SK-N-SH (cell line): Measurements from ENCODE around the gene PIGW. TPM values are rescaled to one million over a fixed set of nuclear protein-coding genes. Genes with fewer than 3 reads are reported as not detected.

Experiments used
- CTCF ChIA-PET: fragments of 300-600, 350-600 bp; formaldehyde crosslinking; extraction: SDS; loops from one replicate; lab custom pipeline; 2021; lab: Yijun Ruan, JAX
- POLR2A ChIA-PET: fragments of 350-600 bp; sonication (Branson Sonifier 250); formaldehyde crosslinking; extraction: SDS; loops from one replicate; lab custom pipeline; 2020; ENCODE audit warnings: antibody characterized with exemption, inconsistent platforms; lab: Yijun Ruan, JAX
- DNase-seq: peaks from one replicate; pipeline ENCODE4 v3.0.0; 2012
- H2AFZ ChIP-seq: fragments of 200-600 bp; sonication (generic); 2 replicates; pipeline ENCODE4 v1.8.1; 2016; ENCODE audit warnings: antibody characterized with exemption, mild to moderate bottlenecking, low read depth
- H3F3A ChIP-seq: fragments of 200-600 bp; sonication (generic); replicated peaks from 2 replicates; pipeline ENCODE3; 2016; ENCODE audit warnings: antibody characterized with exemption, mild to moderate bottlenecking; ENCODE audit not compliant: insufficient read depth
- H3K27ac ChIP-seq, 2 experiments: fragments of 200-500 bp in 1 of 2; fragments of 200-600 bp in 1 of 2; sonication (Bioruptor generic) in 1 of 2; sonication (generic), shearing (Covaris generic) in 1 of 2; 2 replicates each; pipeline versions ENCODE4 v1.5.1 to v1.6.1; 2014 to 2016; ENCODE audit warnings: low read depth in 2 of 2, inconsistent platforms in 1 of 2, low read length in 1 of 2, mild to moderate bottlenecking in 1 of 2, mixed read lengths in 1 of 2
- H3K27me3 ChIP-seq: fragments of 200-600 bp; sonication (generic), shearing (Covaris generic); 2 replicates; pipeline ENCODE4 v1.6.1; 2016; ENCODE audit warnings: mixed run types; ENCODE audit not compliant: insufficient read depth
- H3K36me3 ChIP-seq, 2 experiments: fragments of 200-500 bp in 1 of 2; fragments of 200-600 bp in 1 of 2; sonication (Bioruptor generic) in 1 of 2; sonication (generic) in 1 of 2; replicated peaks in 1 of 2; 2 replicates each; pipeline versions ENCODE3 to v1.5.1; 2014 to 2016; ENCODE audit warnings: low read length in 1 of 2, mild to moderate bottlenecking in 1 of 2; ENCODE audit not compliant: insufficient read depth in 2 of 2, control insufficient read depth in 1 of 2
- H3K4me1 ChIP-seq, 2 experiments: fragments of 200-500 bp in 1 of 2; fragments of 200-600 bp in 1 of 2; sonication (Bioruptor generic) in 1 of 2; sonication (generic), shearing (Covaris generic) in 1 of 2; 2 replicates each; pipeline versions ENCODE4 v1.5.1 to v1.6.1; 2014 to 2016; ENCODE audit warnings: low read depth in 1 of 2, low read length in 1 of 2, mixed run types in 1 of 2; ENCODE audit not compliant: insufficient read depth in 2 of 2, control insufficient read depth in 1 of 2
- H3K4me2 ChIP-seq: fragments of 200-600 bp; sonication (generic), shearing (Covaris generic); 2 replicates; pipeline ENCODE4 v1.6.1; 2017; ENCODE audit warnings: mixed run types
- H3K4me3 ChIP-seq, 2 experiments: fragments of 200-500 bp in 1 of 2; fragments of 200-600 bp in 1 of 2; sonication (Bioruptor generic) in 1 of 2; sonication (generic), shearing (Covaris generic) in 1 of 2; 2 replicates each; pipeline versions ENCODE4 v1.5.1 to v1.8.1; 2014 to 2016; ENCODE audit warnings: low read depth in 2 of 2, inconsistent platforms in 1 of 2, low read length in 1 of 2, mild to moderate bottlenecking in 1 of 2, mixed read lengths in 1 of 2, moderate library complexity in 1 of 2
- H3K79me2 ChIP-seq: fragments of 200-600 bp; sonication (generic); 2 replicates; pipeline ENCODE4 v1.8.1; 2017; ENCODE audit warnings: mild to moderate bottlenecking; ENCODE audit not compliant: insufficient read depth
- H3K9ac ChIP-seq: fragments of 200-600 bp; sonication (generic); 2 replicates; pipeline ENCODE4 v1.6.1; 2017; ENCODE audit warnings: mixed run types
- H3K9me2 ChIP-seq: fragments of 200-600 bp; sonication (generic); 2 replicates; pipeline ENCODE4 v1.6.1; 2017; ENCODE audit warnings: mixed run types
- H3K9me3 ChIP-seq: fragments of 200-600 bp; sonication (generic); 2 replicates; pipeline ENCODE4 v1.6.1; 2017; ENCODE audit warnings: mixed run types, mild to moderate bottlenecking, moderate library complexity
- H4K20me1 ChIP-seq: fragments of 200-600 bp; sonication (generic); 2 replicates; pipeline ENCODE4 v1.6.1; 2017; ENCODE audit warnings: mild to moderate bottlenecking, mixed run types; ENCODE audit not compliant: insufficient read depth
- CHD2 ChIP-seq: fragments of 150-350 bp; IDR thresholded peaks from 2 replicates; pipeline ENCODE4 v1.6.1; 2018; ENCODE audit warnings: low read length; ENCODE audit not compliant: partially characterized antibody
- EZH2phosphoT487 ChIP-seq: fragments of 200-600 bp; sonication (generic); IDR thresholded peaks from 2 replicates; pipeline ENCODE4 v1.6.1; 2017; ENCODE audit warnings: low read depth, mixed run types, mild to moderate bottlenecking, antibody characterized with exemption, moderate library complexity, borderline replicate concordance
- FOSL2 ChIP-seq: IDR thresholded peaks from 2 replicates; pipeline ENCODE4 v1.4.0; 2012; ENCODE audit warnings: low read depth, mild to moderate bottlenecking, moderate library complexity, borderline replicate concordance
- FOXJ3 ChIP-seq: sonication (generic); formaldehyde crosslinking; IDR thresholded peaks from 2 replicates; pipeline ENCODE4 v1.5.1; 2020; ENCODE audit warnings: mild to moderate bottlenecking, missing genetic modification reagents
- FOXM1 ChIP-seq: IDR thresholded peaks from 2 replicates; pipeline ENCODE4 v1.4.0; 2012; ENCODE audit warnings: low read depth, mild to moderate bottlenecking
- JUND ChIP-seq: IDR thresholded peaks from 2 replicates; pipeline ENCODE4 v1.4.0; 2012
- MEF2A ChIP-seq: IDR thresholded peaks from 2 replicates; pipeline ENCODE4 v1.4.0; 2012; ENCODE audit warnings: low read depth, borderline replicate concordance
- MXI1 ChIP-seq: IDR thresholded peaks from 2 replicates; pipeline ENCODE4 v1.6.1; 2012; ENCODE audit warnings: mild to moderate bottlenecking, low read depth, low read length, improper control_type of control experiment
- NFIC ChIP-seq: IDR thresholded peaks from 2 replicates; pipeline ENCODE4 v1.4.0; 2012; ENCODE audit warnings: borderline replicate concordance
- NRF1 ChIP-seq: IDR thresholded peaks from 2 replicates; pipeline ENCODE4 v1.6.1; 2012; ENCODE audit warnings: low read depth, mild to moderate bottlenecking, low read length
- POLR2AphosphoS5 ChIP-seq: IDR thresholded peaks from 2 replicates; pipeline ENCODE4 v1.6.1; 2012; ENCODE audit warnings: low read depth, low read length
- RCOR1 ChIP-seq: fragments of 150-350 bp; IDR thresholded peaks from 2 replicates; pipeline ENCODE4 v1.6.1; 2017; ENCODE audit warnings: antibody characterized with exemption, low read length
- RXRA ChIP-seq: IDR thresholded peaks from 2 replicates; pipeline ENCODE4 v1.4.0; 2012; ENCODE audit warnings: low read depth, mild to moderate bottlenecking, borderline replicate concordance
- TCF12 ChIP-seq: IDR thresholded peaks from 2 replicates; pipeline ENCODE4 v1.4.0; 2012
- TEAD4 ChIP-seq: IDR thresholded peaks from 2 replicates; pipeline ENCODE4 v1.4.0; 2012; ENCODE audit warnings: mild to moderate bottlenecking, borderline replicate concordance; ENCODE audit not compliant: insufficient read depth
- WGBS: methylation state at CpG from one replicate; pipeline ENCODE4 v1.1.6; 2017; ENCODE audit warnings: low lambda C conversion rate; 5-methylcytosine and 5-hydroxymethylcytosine counted together
- polyA plus RNA-seq, 3 experiments: library from polyadenylated mRNA; depleted of rRNA; stranded (reverse); fragments of >200 nt; gene quantifications; 2 replicates each; pipeline ENCODE4 v1.2.3, GENCODE V29; 2012
- TF ChIP-seq, protein P1 (sequence below): fragments of 200-600 bp; sonication (generic); IDR thresholded peaks from 2 replicates; pipeline ENCODE4 v1.6.1; 2017; ENCODE audit warnings: antibody characterized with exemption, mild to moderate bottlenecking, moderate library complexity
- TF ChIP-seq, protein P2 (sequence below): fragments of 150-350 bp; IDR thresholded peaks from 2 replicates; pipeline ENCODE4 v1.6.1; 2017; ENCODE audit warnings: antibody characterized with exemption, low read length, low read depth, borderline replicate concordance
- TF ChIP-seq, protein P3 (sequence below): IDR thresholded peaks from 2 replicates; pipeline ENCODE4 v1.6.1; 2012; ENCODE audit warnings: mild to moderate bottlenecking, low read depth, low read length, moderate library complexity
- TF ChIP-seq, protein P4 (sequence below): IDR thresholded peaks from 2 replicates; pipeline ENCODE4 v1.4.0; 2012; ENCODE audit warnings: low read depth, borderline replicate concordance
- TF ChIP-seq, protein P5 (sequence below): fragments of 150-350 bp; IDR thresholded peaks from 2 replicates; pipeline ENCODE4 v1.6.1; 2016; ENCODE audit warnings: mild to moderate bottlenecking, low read depth, low read length

Gene PIGW
- polyA plus RNA-seq, 1 of the 3 experiments (the other 2 are of a cell fraction), result 10.1 TPM

DNA sequence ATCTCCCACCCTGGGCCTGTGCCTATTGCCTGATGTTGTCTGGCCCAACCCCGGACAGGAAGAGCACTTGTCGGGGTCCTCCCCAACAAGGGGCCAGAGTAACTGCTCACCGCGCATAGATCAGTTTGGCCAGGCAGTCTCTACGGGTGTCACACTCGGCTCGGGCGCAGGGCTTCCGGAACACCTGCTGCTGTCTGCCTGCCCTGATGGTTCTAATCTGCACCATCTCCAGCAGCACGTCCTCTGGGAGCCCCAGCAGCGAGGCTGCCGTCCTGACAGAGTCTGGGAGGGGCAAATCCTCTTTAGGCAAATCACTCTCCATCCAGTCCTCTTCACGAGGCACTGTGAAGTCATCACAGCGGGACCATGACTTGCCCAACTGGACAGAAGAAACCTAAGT, 24.2 kb upstream of the PIGW start:
- H3K9me2 ChIP-seq, result no peaks in the 10 kb centered on the region
- H3K9ac ChIP-seq, result no peak overlapping the region
- no peaks in the 10 kb centered on the region for H3K9me3 ChIP-seq
- H3F3A ChIP-seq, result peaks cover 3% of the 10 kb centered on the region
- no peak for DNase-seq
- H3K4me3 ChIP-seq, result no peak overlapping the region
- ChIA-PET CTCF (interaction anchor here (1.0 kb wide), 1 partner anchor 13 kb away, joined by 3 read pairs; no protein-coding TSS in a partner anchor), POLR2A (no interaction called here)
- H4K20me1 ChIP-seq, result no peaks in the 10 kb centered on the region
- TF ChIP-seq POLR2AphosphoS5, result no peak
- no peak for TF ChIP-seq MXI1
- no peak for TF ChIP-seq RXRA
- TF ChIP-seq JUND, result no peak
- no peak for TF ChIP-seq MEF2A
- TF ChIP-seq TCF12, result no peak
- TF ChIP-seq EZH2phosphoT487, result no peak
- TF ChIP-seq NRF1, result no peak
- no peak overlapping the region for H2AFZ ChIP-seq
- 74% methylated on average over 6 of the region's 14 CpGs for WGBS
- H3K79me2 ChIP-seq, result no peaks in the 10 kb centered on the region
- peaks cover 9 to 68% of the 10 kb centered on the region in 2 experiments for H3K36me3 ChIP-seq
- no peaks in the 10 kb centered on the region for H3K27me3 ChIP-seq
- no peaks in the 10 kb centered on the region for H3K4me1 ChIP-seq
- no peak overlapping the region for H3K27ac ChIP-seq
- H3K4me2 ChIP-seq, result no peak overlapping the region

DNA sequence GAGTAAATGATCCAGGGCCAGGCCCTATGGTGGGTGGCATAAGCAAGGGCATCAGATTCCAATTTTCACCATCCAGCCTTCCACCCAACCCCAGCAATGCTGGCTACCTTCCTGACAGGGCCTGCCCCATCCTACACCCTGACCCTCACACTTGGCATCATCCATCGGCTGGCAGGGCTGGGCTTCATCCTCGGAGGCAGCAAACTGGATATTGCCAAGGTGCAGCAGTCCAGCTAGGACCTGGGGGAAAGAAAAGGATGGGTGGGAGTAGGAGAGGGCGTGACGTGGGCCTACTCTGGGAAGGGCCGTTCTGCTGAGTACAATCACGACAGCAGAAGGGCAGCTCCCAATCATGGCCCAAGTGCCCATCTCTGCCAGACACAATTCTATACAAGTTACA, 23.6 kb upstream of the PIGW start:
- peaks cover 13 to 73% of the 10 kb centered on the region in 2 experiments for H3K36me3 ChIP-seq
- H3F3A ChIP-seq, result peaks cover 3% of the 10 kb centered on the region
- TF ChIP-seq EZH2phosphoT487 (no peak), NRF1 (no peak), FOXJ3 (CRISPR knock-in tag) (no peak), MEF2A (no peak), FOXM1 (no peak), RCOR1 (no peak), CHD2 (no peak), NFIC (no peak), FOSL2 (no peak), TEAD4 (no peak), RXRA (no peak)
- TF ChIP-seq, protein P1, sequence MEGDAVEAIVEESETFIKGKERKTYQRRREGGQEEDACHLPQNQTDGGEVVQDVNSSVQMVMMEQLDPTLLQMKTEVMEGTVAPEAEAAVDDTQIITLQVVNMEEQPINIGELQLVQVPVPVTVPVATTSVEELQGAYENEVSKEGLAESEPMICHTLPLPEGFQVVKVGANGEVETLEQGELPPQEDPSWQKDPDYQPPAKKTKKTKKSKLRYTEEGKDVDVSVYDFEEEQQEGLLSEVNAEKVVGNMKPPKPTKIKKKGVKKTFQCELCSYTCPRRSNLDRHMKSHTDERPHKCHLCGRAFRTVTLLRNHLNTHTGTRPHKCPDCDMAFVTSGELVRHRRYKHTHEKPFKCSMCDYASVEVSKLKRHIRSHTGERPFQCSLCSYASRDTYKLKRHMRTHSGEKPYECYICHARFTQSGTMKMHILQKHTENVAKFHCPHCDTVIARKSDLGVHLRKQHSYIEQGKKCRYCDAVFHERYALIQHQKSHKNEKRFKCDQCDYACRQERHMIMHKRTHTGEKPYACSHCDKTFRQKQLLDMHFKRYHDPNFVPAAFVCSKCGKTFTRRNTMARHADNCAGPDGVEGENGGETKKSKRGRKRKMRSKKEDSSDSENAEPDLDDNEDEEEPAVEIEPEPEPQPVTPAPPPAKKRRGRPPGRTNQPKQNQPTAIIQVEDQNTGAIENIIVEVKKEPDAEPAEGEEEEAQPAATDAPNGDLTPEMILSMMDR, result no peak
- TF ChIP-seq, protein P2, sequence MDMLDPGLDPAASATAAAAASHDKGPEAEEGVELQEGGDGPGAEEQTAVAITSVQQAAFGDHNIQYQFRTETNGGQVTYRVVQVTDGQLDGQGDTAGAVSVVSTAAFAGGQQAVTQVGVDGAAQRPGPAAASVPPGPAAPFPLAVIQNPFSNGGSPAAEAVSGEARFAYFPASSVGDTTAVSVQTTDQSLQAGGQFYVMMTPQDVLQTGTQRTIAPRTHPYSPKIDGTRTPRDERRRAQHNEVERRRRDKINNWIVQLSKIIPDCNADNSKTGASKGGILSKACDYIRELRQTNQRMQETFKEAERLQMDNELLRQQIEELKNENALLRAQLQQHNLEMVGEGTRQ, result no peak
- TF ChIP-seq, protein P3, sequence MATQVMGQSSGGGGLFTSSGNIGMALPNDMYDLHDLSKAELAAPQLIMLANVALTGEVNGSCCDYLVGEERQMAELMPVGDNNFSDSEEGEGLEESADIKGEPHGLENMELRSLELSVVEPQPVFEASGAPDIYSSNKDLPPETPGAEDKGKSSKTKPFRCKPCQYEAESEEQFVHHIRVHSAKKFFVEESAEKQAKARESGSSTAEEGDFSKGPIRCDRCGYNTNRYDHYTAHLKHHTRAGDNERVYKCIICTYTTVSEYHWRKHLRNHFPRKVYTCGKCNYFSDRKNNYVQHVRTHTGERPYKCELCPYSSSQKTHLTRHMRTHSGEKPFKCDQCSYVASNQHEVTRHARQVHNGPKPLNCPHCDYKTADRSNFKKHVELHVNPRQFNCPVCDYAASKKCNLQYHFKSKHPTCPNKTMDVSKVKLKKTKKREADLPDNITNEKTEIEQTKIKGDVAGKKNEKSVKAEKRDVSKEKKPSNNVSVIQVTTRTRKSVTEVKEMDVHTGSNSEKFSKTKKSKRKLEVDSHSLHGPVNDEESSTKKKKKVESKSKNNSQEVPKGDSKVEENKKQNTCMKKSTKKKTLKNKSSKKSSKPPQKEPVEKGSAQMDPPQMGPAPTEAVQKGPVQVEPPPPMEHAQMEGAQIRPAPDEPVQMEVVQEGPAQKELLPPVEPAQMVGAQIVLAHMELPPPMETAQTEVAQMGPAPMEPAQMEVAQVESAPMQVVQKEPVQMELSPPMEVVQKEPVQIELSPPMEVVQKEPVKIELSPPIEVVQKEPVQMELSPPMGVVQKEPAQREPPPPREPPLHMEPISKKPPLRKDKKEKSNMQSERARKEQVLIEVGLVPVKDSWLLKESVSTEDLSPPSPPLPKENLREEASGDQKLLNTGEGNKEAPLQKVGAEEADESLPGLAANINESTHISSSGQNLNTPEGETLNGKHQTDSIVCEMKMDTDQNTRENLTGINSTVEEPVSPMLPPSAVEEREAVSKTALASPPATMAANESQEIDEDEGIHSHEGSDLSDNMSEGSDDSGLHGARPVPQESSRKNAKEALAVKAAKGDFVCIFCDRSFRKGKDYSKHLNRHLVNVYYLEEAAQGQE, result no peak
- TF ChIP-seq, protein P4, sequence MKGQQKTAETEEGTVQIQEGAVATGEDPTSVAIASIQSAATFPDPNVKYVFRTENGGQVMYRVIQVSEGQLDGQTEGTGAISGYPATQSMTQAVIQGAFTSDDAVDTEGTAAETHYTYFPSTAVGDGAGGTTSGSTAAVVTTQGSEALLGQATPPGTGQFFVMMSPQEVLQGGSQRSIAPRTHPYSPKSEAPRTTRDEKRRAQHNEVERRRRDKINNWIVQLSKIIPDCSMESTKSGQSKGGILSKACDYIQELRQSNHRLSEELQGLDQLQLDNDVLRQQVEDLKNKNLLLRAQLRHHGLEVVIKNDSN, result no peak
- TF ChIP-seq, protein P5, sequence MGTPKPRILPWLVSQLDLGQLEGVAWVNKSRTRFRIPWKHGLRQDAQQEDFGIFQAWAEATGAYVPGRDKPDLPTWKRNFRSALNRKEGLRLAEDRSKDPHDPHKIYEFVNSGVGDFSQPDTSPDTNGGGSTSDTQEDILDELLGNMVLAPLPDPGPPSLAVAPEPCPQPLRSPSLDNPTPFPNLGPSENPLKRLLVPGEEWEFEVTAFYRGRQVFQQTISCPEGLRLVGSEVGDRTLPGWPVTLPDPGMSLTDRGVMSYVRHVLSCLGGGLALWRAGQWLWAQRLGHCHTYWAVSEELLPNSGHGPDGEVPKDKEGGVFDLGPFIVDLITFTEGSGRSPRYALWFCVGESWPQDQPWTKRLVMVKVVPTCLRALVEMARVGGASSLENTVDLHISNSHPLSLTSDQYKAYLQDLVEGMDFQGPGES, result no peak
- TF ChIP-seq, all 33 proteins: peak for 0
- Histone ChIP-seq H3K4me1 (no peaks in the 10 kb centered on the region), H3K27ac (no peak overlapping the region), H3K4me3 (no peak overlapping the region), H3K4me2 (no peak overlapping the region), H4K20me1 (no peaks in the 10 kb centered on the region), H3K27me3 (no peaks in the 10 kb centered on the region), H3K9me2 (no peaks in the 10 kb centered on the region), H3K79me2 (no peaks in the 10 kb centered on the region), H3K9ac (no peak overlapping the region), H3K9me3 (no peaks in the 10 kb centered on the region), H2AFZ (no peak overlapping the region)
- POLR2A ChIA-PET, result no interaction called here
- CTCF ChIA-PET, result interaction anchor here (1.0 kb wide), 1 partner anchor 13 kb away, joined by 3 read pairs; no protein-coding TSS in a partner anchor
- no peak for DNase-seq
- WGBS, result 98% methylated on average over 6 of the region's 6 CpGs
